Left renal pelvis (tissue), 4 donors: ENCODE data around the gene SEPTIN2. TPM values are rescaled to one million over a fixed set of nuclear protein-coding genes. Genes with fewer than 3 reads are reported as not detected.
A peak's percentile ranks its signal among the peaks of the same experiment; 100 is the strongest.
"Not testable (repeated sequence)": the region's sequence is repeated elsewhere in the genome, so short reads cannot be mapped to it uniquely, and the experiment has no call there.

Experiments
- DNase-seq, 4 donors: peaks; one replicate each; pipeline ENCODE4 v3.0.0-alpha.2; 2013; ENCODE audit warnings: low read depth in 4 of 4, low spot score in 3 of 4
- polyA plus RNA-seq, 4 donors: library from polyadenylated mRNA; unstranded; fragments of 120-200 nt; gene quantifications; one replicate each; pipeline ENCODE4 v1.2.1, GENCODE V29; 2013; ENCODE audit not compliant: insufficient read length in 4 of 4

SEPTIN2 gene
- 100 to 1,000 TPM; 566 to 653 (median 594) TPM for polyA plus RNA-seq

DNA sequence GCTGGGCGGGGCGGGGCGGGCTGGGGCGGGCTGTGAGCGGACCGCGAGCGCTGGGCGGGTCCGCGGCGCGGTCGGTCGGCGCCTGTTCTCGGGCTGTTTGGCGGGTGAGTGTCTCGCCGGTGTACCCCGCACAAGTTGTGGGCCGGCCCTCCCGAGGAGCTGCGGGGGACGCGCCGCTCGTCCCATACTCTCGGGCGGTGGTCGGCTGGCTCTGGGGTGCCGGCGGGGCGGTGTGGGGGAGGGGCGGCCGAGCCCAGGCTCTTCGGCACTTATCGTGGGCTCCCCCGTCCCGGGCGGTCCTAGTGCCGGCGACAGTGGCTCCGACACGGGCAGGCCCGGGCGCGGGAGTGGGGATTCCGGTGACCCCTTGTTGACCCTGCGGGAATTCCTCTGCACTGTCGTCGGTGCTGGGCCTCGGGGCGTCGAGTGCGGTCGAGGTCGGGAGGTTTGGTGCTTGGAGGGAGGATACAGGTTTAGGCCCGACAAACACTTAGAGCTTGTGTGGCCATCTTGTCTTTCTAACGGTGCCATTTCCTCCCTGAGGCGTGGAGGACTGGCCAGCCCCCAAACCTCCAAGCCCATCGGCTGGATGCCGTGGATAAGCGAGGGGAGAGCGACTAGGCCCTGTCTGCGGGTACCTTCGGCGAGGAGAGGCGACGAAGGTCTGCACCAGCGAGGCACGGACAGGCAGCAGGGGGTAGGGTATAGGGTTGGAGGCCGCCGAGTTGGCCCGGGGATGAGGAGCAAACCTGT lies at the start of gene SEPTIN2:
Gene SEPTIN2, plus strand, starts transcription at position 47 of the 753 bp plus-strand sequence. CDS start 8,308 bp downstream, outside the sequence.
- DNase-seq: peak in 3 of 4 donors; percentile 62 to 70 (median 68)

GRCh38 chr2:241267249-241268067 lies 48.3 kb upstream of the SEPTIN2 start:
- no peak for DNase-seq

DNA sequence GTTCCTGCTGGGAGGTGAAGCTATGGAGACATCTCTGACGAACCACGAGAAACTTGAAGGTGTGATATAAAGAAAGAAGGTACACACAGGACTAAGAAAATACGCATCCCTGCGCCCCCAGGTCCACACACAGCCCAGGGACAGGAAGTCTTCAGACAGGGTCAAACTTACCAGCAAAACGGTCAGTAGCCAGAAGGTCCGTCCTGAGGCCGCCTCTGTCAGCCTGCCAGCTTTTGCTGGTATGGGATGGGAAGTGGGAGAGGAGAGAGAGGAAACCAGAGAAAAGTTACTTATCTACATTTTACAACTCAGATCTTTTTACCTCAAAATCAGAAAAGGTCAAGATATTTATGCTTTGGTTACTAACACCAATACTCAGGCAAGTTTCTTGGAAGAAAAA lies 47.4 kb upstream of the SEPTIN2 start:
- DNase-seq: no peak

- no peak for DNase-seq
Observed at GRCh38 chr2:241268716-241269445, 46.8 kb upstream of the SEPTIN2 start.

DNA sequence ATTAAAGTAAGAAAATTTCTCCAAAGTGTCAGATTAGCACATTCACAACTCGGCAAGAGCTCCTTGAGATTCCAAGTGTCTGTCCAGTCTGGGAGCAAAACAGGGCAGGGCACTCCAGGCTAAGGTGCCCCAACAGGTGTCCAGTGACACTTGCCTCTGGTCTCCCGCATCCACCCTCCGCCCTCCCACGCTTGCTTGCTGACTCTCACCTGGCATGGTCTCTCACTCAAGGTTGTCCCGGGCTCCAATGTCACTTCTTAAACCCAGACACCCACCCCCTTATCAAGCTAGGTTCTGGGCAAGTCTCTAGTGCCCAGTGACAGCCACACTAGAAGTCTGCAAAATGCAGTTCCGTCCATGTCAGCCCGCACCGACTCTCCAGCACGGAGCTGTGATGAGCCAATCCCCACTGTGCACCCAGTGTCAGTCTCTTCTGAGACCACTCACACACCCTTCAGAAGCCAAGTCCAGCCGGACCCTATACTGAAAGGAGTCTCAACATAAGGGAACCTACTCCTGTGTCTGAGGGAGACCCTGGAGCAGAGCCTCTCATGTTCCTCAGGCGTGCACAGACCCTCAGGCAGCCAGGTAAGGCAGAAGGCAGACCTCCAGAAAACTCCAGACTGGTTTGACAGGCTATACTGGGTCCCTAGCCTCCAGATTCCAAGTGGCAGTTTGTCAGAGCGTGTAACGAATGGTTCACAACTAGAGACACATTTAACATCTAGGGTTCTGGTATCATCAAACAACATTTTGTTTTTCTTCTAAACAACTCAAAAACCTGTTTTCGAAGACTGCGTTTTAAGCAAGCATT lies 45.8 kb upstream of the SEPTIN2 start:
- DNase-seq: no peak

DNA sequence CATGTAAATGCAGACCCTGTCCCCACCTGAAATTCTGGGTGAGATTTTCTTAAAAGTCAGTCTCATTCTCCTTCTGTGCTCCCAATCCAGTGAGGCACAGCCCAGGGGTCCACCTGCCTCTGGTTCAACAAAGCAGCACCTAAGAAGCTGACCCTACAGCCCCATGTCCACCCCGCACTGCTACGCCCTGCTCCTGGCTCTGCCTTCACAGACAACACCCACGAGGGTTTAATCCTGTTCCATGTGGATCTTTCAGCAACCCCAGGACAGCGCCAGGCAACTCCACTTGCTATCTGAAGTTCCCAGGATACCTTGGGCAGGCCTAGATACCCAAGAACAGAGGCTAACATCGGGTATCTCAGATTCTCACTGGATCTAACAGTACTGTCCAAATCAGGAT lies 45.2 kb upstream of the SEPTIN2 start:
- DNase-seq: no peak

GRCh38 chr2:241271706-241272302 lies 43.9 kb upstream of the SEPTIN2 start:
- peak; percentile 31 to 46 (median 36) for DNase-seq

DNA sequence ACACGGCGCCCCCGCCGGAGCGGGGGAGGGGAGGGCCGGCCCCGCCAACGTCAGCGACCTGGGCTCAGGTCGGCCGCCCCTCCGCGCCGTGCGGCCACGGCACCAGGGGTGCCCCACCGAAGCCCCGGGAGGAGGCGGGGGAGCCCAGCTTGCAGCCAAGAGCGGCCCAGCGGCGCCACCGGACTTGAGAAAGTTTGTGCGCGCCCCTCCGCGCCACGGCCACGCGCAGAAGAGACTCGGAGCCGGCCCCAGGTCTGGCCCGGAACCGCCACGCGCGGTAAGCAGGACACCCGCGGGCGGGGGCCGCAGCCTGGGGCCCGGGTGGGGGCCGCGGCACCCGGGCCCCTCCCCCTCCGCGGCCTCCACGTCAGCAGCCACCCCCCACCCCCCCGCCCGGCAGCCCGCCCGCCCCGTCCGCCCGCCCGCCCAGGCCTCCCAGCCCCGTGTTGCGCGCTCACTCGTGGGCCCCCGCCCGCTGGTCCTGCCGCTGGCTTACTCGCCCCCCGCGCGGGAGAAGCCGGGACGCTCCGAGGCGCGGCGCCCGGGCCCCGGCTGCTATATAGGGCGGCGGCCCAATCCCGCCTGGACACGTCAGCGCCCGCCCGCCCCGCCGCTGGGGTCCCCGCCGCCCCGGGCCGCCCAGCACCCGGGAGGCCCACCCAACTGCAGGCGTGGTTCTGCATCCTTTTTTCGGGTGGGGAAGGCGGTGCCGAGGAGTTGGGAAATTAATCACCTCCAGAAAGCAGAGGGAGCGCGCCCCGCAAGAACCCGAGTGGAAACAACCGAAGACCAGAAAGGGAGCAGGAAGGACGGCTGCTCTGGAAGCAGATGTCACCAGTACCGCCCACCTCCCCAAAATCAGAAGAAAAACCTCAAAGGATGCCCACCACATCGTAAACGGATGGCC lies 43.2 kb upstream of the SEPTIN2 start:
- DNase-seq: no peak

- DNase-seq: no peak
Observed at GRCh38 chr2:241273210-241274020, 42.3 kb upstream of the SEPTIN2 start.

DNA sequence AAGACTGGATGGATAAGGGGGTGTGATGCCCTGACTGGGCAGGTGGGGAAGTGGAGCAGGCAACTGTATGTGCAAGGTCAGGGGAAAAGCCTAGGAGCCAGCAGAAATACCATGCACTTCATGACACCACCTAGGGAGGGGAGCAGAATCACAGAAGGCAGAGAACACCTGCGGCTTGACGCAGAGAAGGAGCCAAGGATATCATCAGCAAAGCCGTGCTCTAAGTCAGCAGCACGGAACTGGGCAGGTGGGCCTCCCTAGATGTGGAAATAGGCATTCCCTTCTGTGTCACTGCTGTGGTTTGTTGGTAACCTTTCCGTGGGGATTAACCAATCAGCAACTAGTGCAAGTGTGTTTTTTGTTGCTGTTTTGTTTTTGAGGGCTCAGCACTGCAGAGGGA lies 41.6 kb upstream of the SEPTIN2 start:
- no peak for DNase-seq

GRCh38 chr2:241275504-241275903 lies 40.2 kb upstream of the SEPTIN2 start:
- no peak for DNase-seq

- DNase-seq: no peak
Observed at GRCh38 chr2:241275910-241276309, 39.8 kb upstream of the SEPTIN2 start.

- DNase-seq: not testable (repeated sequence)
Observed at GRCh38 chr2:241278306-241278705, 37.4 kb upstream of the SEPTIN2 start.

GRCh38 chr2:241279413-241279812 lies 36.3 kb upstream of the SEPTIN2 start:
- DNase-seq: no peak

GRCh38 chr2:241279828-241280227 lies 35.9 kb upstream of the SEPTIN2 start:
- no peak for DNase-seq

- DNase-seq: no peak
Observed at GRCh38 chr2:241280291-241280690, 35.4 kb upstream of the SEPTIN2 start.

DNA sequence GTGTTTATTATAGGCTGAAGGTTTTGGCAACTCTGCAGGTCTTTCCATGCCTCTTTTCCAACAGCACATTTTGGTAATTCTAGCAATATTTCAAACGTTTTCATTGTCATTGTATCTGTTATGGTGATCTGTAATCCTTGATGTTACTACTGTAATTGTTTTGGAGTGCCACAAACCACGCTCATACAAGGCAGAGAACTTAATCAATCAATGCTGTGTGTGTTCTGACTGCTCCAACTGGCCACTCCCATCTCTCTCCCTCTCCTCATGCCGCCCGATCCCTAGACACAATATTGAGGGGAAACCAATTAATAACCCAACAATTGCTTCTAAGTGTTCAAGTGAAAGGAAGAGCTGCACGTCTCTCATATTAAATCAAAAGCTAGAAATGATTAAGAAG lies 33.2 kb upstream of the SEPTIN2 start:
- DNase-seq: no peak

- no peak for DNase-seq
Observed at GRCh38 chr2:241285596-241285995, 30.1 kb upstream of the SEPTIN2 start.
